GM19467 (cell line): Measurements from ENCODE around the gene PAQR5.
"Not testable (repeated sequence)": the region's sequence is repeated elsewhere in the genome, so short reads cannot be mapped to it uniquely, and the experiment has no call there.

Experiments used
- ATAC-seq: cut with Tn5 transposase; IDR thresholded peaks from one replicate; pipeline ENCODE4 v1.9.1; 2021; ENCODE audit warnings: mild to moderate bottlenecking, moderate library complexity; ENCODE audit not compliant: unreplicated experiment

PAQR5 gene

GRCh38 chr15:69292826-69293420, 5.8 kb upstream of the PAQR5 start:
- no peak for ATAC-seq

- ATAC-seq = no peak
Measured at GRCh38 chr15:69293741-69294615, 4.7 kb upstream of the PAQR5 start.

- no peak for ATAC-seq
Measured at GRCh38 chr15:69296606-69297005, 2.1 kb upstream of the PAQR5 start.

- no peak for ATAC-seq
Measured at GRCh38 chr15:69297642-69298353, 914 bp upstream of the PAQR5 start.

GRCh38 chr15:69298354-69298696, 387 bp upstream of the PAQR5 start:
- no peak for ATAC-seq

GRCh38 chr15:69299451-69299886, 757 bp downstream of the PAQR5 start:
- no peak for ATAC-seq

GRCh38 chr15:69299943-69300588, 1.4 kb downstream of the PAQR5 start:
- ATAC-seq = no peak

- ATAC-seq = not testable (repeated sequence)
Measured at GRCh38 chr15:69301101-69301500, 2.4 kb downstream of the PAQR5 start.

GRCh38 chr15:69302087-69302486, 3.4 kb downstream of the PAQR5 start:
- not testable (repeated sequence) for ATAC-seq

GRCh38 chr15:69302929-69303328, 4.2 kb downstream of the PAQR5 start:
- no peak for ATAC-seq

GRCh38 chr15:69303337-69304181, 4.8 kb downstream of the PAQR5 start:
- ATAC-seq = no peak

- ATAC-seq = no peak
Measured at GRCh38 chr15:69304182-69304545, 5.5 kb downstream of the PAQR5 start.

- ATAC-seq = no peak
Measured at GRCh38 chr15:69305204-69305931, 6.7 kb downstream of the PAQR5 start.

GRCh38 chr15:69305933-69306568, 7.3 kb downstream of the PAQR5 start:
- ATAC-seq = no peak

GRCh38 chr15:69307939-69308338, 9.2 kb downstream of the PAQR5 start:
- no peak for ATAC-seq

- no peak for ATAC-seq
Measured at GRCh38 chr15:69308949-69309348, 10.2 kb downstream of the PAQR5 start.

GRCh38 chr15:69311319-69311721, 12.6 kb downstream of the PAQR5 start:
- no peak for ATAC-seq

GRCh38 chr15:69313432-69314000, 14.8 kb downstream of the PAQR5 start:
- no peak for ATAC-seq

- ATAC-seq = no peak
Measured at GRCh38 chr15:69314131-69314530, 15.4 kb downstream of the PAQR5 start.
